Suprapubic skin (tissue), 3 donors: ENCODE measurements around the gene LTBP2.

Experiments
- CTCF ChIP-seq, 2 donors: fragments of 200-600 bp in 1 of 2; fragments of 450-650 bp in 1 of 2; sonication (generic) in 1 of 2; IDR thresholded peaks; one replicate each; pipeline ENCODE4 v1.5.1; 2016 to 2019; ENCODE audit warnings: antibody characterized with exemption in 2 of 2, mild to moderate bottlenecking in 1 of 2, moderate library complexity in 1 of 2
- EP300 ChIP-seq: sonication (generic); formaldehyde crosslinking; IDR thresholded peaks from one replicate; pipeline ENCODE4 v1.6.1; 2017; ENCODE audit warnings: antibody characterized with exemption
- POLR2A ChIP-seq, 2 donors: fragments of 450-650 bp; IDR thresholded peaks; one replicate each; pipeline ENCODE4 v1.6.1; 2017; ENCODE audit warnings: antibody characterized with exemption in 2 of 2, mild to moderate bottlenecking in 2 of 2, moderate library complexity in 2 of 2

DNA sequence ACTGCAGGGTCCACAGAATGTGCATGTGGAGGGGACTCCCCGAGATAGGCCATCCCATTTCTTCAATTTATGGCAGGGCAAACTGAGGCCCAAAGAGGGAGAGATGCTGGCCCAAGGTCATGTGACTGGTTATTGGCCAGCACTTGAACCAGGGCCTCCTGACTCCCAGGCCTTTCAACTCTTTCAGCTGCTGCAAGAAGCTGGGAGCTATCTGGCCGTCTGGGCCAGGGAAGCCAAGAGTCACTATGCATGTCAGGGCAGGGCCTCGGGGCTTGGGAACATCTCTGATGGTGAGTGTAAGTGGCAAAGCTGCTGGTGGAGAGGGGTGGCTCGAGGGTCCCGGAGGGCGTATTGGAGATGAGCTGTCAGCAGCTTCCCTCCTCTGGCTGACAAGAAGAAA lies 9.5 kb upstream of the LTBP2 start:
- TF ChIP-seq EP300 (no peak), POLR2A (IDR thresholded peaks at IDR 0.05) (no peak), CTCF (IDR thresholded peaks at IDR 0.05) (no peak)
